ENCODE data around the gene GOLGA6L7.
"Not testable (repeated sequence)": the region's sequence is repeated elsewhere in the genome, so short reads cannot be mapped to it uniquely, and the experiment has no call there.

GOLGA6L7 gene

DNA sequence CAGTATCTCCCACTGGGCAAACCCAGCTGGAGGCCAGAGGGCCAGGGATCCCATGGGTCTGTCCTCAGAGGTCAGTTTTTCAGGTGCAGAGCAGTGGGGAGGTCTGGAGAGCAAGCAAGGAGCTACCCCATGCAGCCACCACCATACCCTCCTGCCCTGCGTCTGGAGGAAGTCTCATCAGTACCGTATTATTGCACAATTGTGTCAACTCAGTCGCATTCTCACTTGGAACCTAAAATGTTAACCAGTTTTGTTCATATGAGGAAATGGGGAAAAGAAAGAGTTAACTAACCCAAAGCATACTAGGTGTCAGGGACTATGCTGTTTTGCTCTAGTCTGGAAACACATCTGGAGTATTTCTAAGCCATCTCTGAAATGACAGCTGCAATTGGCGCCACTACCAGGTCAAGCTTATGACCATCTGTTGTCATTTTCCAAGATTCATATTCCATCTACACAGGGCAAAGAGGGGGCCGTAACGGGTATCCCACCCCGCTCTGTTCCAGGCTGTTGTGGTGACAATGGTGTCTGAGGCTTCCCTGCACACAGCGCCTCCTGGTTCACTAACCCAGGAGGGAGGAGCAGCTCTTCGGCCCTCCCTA, 20.4 kb upstream of the GOLGA6L7 start:
- no peak overlapping the region for H3K27ac ChIP-seq (ENCODE audit: low read depth, low read length)
- H3K4me1 ChIP-seq (ENCODE audit: control insufficient read depth, insufficient read depth, low read length), result no peaks in the 10 kb centered on the region
- H3K9me3 ChIP-seq (ENCODE audit: control insufficient read depth, insufficient read depth, low read depth, low read length), result peaks cover 6% of the 10 kb centered on the region
- no peaks in the 10 kb centered on the region for H3K27me3 ChIP-seq (ENCODE audit: control insufficient read depth, insufficient read depth, low read length)
- H3K9ac ChIP-seq (ENCODE audit: low read length), result no peak overlapping the region
- no peak overlapping the region for H3K4me3 ChIP-seq (ENCODE audit: low read depth, low read length)
- H3K36me3 ChIP-seq (ENCODE audit: control insufficient read depth, insufficient read depth, low read length), result no peaks in the 10 kb centered on the region

DNA sequence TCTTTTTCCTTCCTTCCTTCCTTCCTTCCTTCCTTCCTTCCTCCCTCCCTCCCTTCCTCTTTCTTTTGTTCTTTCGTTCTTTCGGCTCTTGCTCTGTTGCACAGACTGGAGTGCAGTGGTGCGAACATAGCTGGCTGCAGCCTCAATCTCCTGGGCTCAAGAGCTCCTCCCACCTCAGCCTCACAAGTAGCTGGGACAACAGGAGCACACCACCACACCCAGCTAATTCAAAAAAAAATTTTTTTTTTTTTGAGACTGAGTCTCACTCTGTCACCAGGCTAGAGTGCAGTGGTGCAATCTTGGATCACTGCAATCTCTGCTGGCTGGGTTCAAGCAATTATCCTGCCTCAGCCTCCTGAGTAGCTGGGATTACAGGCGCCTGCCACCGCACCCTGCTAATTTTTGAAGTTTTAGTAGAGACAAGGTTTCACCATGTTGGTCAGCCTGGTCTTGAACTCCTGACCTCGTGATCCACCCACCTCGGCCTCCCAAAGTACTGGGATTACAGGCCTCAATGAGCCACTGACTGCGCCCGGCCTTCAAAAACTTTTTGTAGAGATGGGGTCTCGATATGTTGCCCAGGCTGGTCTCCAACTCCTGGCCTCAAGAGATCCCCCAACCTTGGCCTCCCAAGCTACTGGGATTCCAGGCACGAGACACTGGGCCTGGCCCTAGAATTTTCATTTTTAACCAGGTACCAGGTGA, 13.3 kb upstream of the GOLGA6L7 start:
- not testable (repeated sequence) for H3K27ac ChIP-seq (ENCODE audit: low read depth, low read length); H3K27me3 ChIP-seq (ENCODE audit: control insufficient read depth, insufficient read depth, low read length); H3K4me1 ChIP-seq (ENCODE audit: control insufficient read depth, insufficient read depth, low read length); H3K9ac ChIP-seq (ENCODE audit: low read length); H3K9me3 ChIP-seq (ENCODE audit: control insufficient read depth, insufficient read depth, low read depth, low read length); H3K36me3 ChIP-seq (ENCODE audit: control insufficient read depth, insufficient read depth, low read length); H3K4me3 ChIP-seq (ENCODE audit: low read depth, low read length)

DNA sequence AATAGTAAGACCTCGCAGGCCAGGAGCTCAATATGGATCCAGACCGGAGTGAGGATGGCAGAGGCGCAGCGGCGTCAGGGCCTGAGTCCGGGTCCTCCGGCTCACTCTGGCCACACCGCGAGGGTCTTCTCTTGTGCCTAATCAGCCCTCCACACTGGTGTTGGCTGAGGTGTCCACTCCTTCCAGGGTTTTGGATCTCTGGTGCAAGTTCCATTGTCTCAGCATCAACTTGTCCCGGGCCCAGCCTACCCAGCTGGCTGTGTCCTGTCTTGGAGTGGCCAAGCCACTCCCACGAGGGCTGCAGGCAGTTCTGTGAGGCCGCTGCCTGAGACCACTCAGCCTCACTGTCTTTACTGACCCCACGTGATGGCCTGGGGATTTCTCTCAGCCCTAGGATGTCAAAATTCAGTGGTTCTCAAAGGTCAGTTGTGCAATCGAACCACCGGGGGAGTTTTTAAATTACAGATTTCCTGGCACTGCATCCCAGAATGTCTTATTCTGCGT, 12.6 kb upstream of the GOLGA6L7 start:
- no peaks in the 10 kb centered on the region for H3K36me3 ChIP-seq (ENCODE audit: control insufficient read depth, insufficient read depth, low read length)
- no peak overlapping the region for H3K27ac ChIP-seq (ENCODE audit: low read depth, low read length)
- no peaks in the 10 kb centered on the region for H3K4me1 ChIP-seq (ENCODE audit: control insufficient read depth, insufficient read depth, low read length)
- no peak overlapping the region for H3K4me3 ChIP-seq (ENCODE audit: low read depth, low read length)
- H3K9me3 ChIP-seq (ENCODE audit: control insufficient read depth, insufficient read depth, low read depth, low read length), result no peaks in the 10 kb centered on the region
- no peak overlapping the region for H3K9ac ChIP-seq (ENCODE audit: low read length)
- H3K27me3 ChIP-seq (ENCODE audit: control insufficient read depth, insufficient read depth, low read length), result no peaks in the 10 kb centered on the region

DNA sequence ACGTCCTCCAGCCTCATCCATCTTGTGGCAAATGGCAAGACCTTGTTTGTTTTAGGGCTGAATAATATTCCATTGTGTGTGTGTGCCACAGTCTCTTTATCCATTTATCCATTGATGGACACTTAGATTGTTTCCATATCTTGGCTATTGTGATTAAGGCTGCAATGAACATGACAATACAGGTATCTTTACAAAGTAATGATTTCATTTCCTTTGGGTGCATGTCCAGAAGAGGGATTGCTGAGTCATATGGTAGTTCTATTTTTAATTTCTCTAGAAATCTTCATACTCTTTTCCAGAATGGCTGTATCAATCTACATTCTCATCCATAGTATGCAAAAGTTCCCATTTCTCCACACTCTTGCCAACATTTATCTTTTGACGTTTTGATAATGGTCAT, 6.1 kb upstream of the GOLGA6L7 start:
- H3K27ac ChIP-seq (ENCODE audit: low read depth, low read length); H3K27me3 ChIP-seq (ENCODE audit: control insufficient read depth, insufficient read depth, low read length); H3K4me1 ChIP-seq (ENCODE audit: control insufficient read depth, insufficient read depth, low read length); H3K4me3 ChIP-seq (ENCODE audit: low read depth, low read length); H3K9me3 ChIP-seq (ENCODE audit: control insufficient read depth, insufficient read depth, low read depth, low read length); H3K36me3 ChIP-seq (ENCODE audit: control insufficient read depth, insufficient read depth, low read length); H3K9ac ChIP-seq (ENCODE audit: low read length): not testable (repeated sequence)

DNA sequence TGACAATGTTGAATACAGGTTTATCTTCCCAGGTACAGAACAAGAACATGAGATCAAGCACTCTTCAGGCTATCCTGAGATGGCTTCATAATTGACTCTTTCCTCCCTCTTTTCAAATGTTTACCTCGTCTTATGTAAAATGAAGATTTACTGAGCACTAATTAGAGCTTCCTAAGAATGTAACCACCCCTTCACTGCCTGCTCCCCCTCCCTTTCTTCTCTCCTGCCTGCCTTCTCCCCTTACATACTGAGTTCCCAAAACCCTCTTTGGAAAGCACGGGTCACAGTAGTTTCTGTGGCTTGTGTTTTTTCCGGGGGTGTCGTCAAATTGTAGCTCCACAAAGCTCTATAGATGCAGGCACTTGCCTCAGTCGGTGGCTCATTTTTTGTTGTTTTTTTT, 5.2 kb upstream of the GOLGA6L7 start:
- H3K27ac ChIP-seq (ENCODE audit: low read depth, low read length); H3K4me1 ChIP-seq (ENCODE audit: control insufficient read depth, insufficient read depth, low read length); H3K9me3 ChIP-seq (ENCODE audit: control insufficient read depth, insufficient read depth, low read depth, low read length); H3K4me3 ChIP-seq (ENCODE audit: low read depth, low read length); H3K36me3 ChIP-seq (ENCODE audit: control insufficient read depth, insufficient read depth, low read length); H3K27me3 ChIP-seq (ENCODE audit: control insufficient read depth, insufficient read depth, low read length); H3K9ac ChIP-seq (ENCODE audit: low read length): not testable (repeated sequence)

DNA sequence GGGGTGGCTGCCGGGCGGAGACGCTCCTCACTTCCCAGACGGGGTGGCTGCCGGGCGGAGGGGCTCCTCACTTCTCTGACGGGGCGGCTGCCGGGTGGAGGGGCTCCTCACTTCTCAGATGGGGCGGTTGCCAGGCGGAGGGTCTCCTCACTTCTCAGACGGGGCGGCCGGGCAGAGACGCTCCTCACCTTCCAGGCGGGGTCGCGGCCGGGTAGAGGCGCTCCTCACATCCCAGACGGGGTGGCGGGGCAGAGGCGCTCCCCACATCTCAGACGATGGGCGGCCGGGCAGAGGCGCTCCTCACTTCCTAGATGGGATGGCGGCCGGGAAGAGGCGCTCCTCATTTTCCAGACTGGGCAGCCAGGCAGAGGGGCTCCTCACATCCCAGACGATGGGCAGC, 1.3 kb upstream of the GOLGA6L7 start:
- not testable (repeated sequence) for H3K9me3 ChIP-seq (ENCODE audit: control insufficient read depth, insufficient read depth, low read depth, low read length); H3K9ac ChIP-seq (ENCODE audit: low read length); H3K4me3 ChIP-seq (ENCODE audit: low read depth, low read length); H3K27me3 ChIP-seq (ENCODE audit: control insufficient read depth, insufficient read depth, low read length); H3K4me1 ChIP-seq (ENCODE audit: control insufficient read depth, insufficient read depth, low read length); H3K27ac ChIP-seq (ENCODE audit: low read depth, low read length); H3K36me3 ChIP-seq (ENCODE audit: control insufficient read depth, insufficient read depth, low read length)

DNA sequence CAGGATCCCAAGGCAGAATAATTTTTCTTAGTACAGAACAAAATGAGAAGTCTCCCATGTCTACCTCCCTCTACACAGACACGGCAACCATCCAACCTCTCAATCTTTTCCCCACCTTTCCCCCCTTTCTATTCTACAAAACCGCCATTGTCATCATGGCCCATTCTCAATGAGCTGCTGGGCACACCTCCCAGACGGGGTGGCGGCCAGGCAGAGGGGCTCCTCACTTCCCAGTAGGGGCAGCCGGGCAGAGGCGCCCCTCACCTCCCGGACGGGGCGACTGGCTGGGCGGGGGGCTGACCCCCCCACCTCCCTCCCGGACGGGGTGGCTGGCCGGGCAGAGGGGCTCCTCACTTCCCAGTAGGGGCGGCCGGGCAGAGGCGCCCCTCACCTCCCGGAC, 827 bp upstream of the GOLGA6L7 start:
- not testable (repeated sequence) for H3K27me3 ChIP-seq (ENCODE audit: control insufficient read depth, insufficient read depth, low read length); H3K4me3 ChIP-seq (ENCODE audit: low read depth, low read length)

DNA sequence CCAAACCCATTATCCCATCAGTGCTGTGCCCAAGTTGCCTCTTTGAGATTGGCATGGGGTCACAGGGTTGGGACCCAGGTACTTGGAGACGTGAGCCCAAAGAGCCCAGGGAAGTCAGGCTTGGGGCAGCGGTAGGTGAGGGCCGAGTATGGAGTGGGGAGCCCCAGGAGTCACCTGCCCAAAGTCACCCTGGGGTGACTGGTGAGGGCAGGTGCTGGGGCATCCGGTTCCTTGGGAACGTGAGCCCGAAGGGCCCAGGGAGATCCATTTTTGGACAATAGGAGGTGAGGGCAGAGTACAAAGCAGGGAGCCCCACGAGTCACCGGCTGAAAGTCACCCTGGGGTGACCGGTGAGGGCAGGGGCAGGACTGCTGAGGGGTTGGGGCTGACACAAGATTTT, 485 bp downstream of the GOLGA6L7 start:
- not testable (repeated sequence) for H3K9me3 ChIP-seq (ENCODE audit: control insufficient read depth, insufficient read depth, low read depth, low read length); H3K4me1 ChIP-seq (ENCODE audit: control insufficient read depth, insufficient read depth, low read length); H3K27me3 ChIP-seq (ENCODE audit: control insufficient read depth, insufficient read depth, low read length); H3K36me3 ChIP-seq (ENCODE audit: control insufficient read depth, insufficient read depth, low read length); H3K27ac ChIP-seq (ENCODE audit: low read depth, low read length); H3K4me3 ChIP-seq (ENCODE audit: low read depth, low read length); H3K9ac ChIP-seq (ENCODE audit: low read length)

More for the DNA sequence above, 827 bp upstream of the GOLGA6L7 start:
- H3K9me3 ChIP-seq (ENCODE audit: control insufficient read depth, insufficient read depth, low read depth, low read length); H3K27ac ChIP-seq (ENCODE audit: low read depth, low read length); H3K4me1 ChIP-seq (ENCODE audit: control insufficient read depth, insufficient read depth, low read length); H3K36me3 ChIP-seq (ENCODE audit: control insufficient read depth, insufficient read depth, low read length); H3K9ac ChIP-seq (ENCODE audit: low read length): not testable (repeated sequence)

DNA sequence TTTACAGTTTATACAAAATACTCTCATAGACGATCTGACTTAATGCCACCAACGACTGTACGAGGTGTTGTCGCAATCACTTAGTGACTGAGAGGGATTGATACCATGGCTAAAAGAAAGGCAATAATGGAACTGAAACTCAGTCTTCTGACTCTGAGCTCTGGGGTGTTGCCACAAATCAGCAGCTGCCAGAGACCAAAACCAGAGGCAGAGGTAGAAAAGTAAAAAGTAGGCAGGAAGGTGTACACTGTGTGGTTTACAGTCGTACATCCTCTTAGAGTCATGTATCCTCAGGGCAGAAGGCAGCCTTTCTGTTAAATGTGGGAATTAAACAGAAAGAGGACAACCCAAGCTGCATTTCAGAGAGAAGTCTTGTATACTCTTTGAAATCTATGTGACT, 1.2 kb downstream of the GOLGA6L7 start:
- H3K9me3 ChIP-seq (ENCODE audit: control insufficient read depth, insufficient read depth, low read depth, low read length), result not testable (repeated sequence)

DNA sequence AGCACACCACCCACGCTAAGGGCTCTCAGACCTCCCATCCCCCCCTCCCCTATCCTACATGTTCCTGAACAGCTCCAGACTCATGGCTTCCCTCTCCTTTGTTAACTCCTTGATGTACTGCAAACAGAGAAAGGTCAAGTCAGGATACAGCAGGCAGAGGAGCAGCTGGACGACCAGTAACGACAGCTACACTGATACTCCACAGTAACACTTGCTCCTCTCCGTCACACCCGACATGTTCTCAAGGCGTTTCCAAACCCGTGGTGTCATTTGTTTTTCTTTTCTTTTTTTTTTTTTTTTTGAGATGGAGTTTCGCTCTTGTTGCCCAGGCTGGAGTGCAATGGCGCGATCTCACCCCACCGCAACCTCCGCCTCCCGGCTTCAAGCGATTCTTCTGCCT, 4.3 kb downstream of the GOLGA6L7 start:
- not testable (repeated sequence) for H3K27me3 ChIP-seq (ENCODE audit: control insufficient read depth, insufficient read depth, low read length); H3K4me1 ChIP-seq (ENCODE audit: control insufficient read depth, insufficient read depth, low read length); H3K4me3 ChIP-seq (ENCODE audit: low read depth, low read length); H3K9me3 ChIP-seq (ENCODE audit: control insufficient read depth, insufficient read depth, low read depth, low read length); H3K36me3 ChIP-seq (ENCODE audit: control insufficient read depth, insufficient read depth, low read length); H3K27ac ChIP-seq (ENCODE audit: low read depth, low read length); H3K9ac ChIP-seq (ENCODE audit: low read length)

More for the DNA sequence above, 1.2 kb downstream of the GOLGA6L7 start:
- not testable (repeated sequence) for H3K4me1 ChIP-seq (ENCODE audit: control insufficient read depth, insufficient read depth, low read length); H3K4me3 ChIP-seq (ENCODE audit: low read depth, low read length); H3K9ac ChIP-seq (ENCODE audit: low read length); H3K27ac ChIP-seq (ENCODE audit: low read depth, low read length); H3K27me3 ChIP-seq (ENCODE audit: control insufficient read depth, insufficient read depth, low read length); H3K36me3 ChIP-seq (ENCODE audit: control insufficient read depth, insufficient read depth, low read length)

DNA sequence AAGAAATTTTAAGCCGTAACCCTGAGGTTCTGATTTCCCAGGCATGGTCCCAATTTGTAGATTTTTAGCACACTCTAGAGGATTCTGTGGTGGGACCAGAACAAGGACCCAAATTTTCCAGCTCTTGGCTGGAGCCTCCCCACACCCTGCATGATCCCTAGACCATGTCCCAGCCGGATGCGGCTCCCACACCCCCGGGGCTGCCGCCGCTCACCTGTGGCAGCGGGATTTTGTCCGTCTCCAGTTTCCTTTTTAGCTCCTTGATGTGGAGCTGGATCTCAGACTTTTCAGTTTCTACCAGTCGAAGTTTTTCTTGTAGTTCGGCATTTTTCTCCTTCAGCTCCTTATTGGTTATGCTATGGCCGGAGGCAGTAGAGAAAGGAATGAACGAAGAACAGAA, 4.9 kb downstream of the GOLGA6L7 start:
- not testable (repeated sequence) for H3K4me1 ChIP-seq (ENCODE audit: control insufficient read depth, insufficient read depth, low read length); H3K9me3 ChIP-seq (ENCODE audit: control insufficient read depth, insufficient read depth, low read depth, low read length); H3K36me3 ChIP-seq (ENCODE audit: control insufficient read depth, insufficient read depth, low read length); H3K27me3 ChIP-seq (ENCODE audit: control insufficient read depth, insufficient read depth, low read length); H3K27ac ChIP-seq (ENCODE audit: low read depth, low read length); H3K4me3 ChIP-seq (ENCODE audit: low read depth, low read length); H3K9ac ChIP-seq (ENCODE audit: low read length)
